Hematopoietic multipotent progenitor cell treated with erythropoietin and hydrocortisone succinate and interleukin-3 and kit ligand, for 4 days (in vitro differentiated cells): Measurements from ENCODE around the gene GOLGA8N.
A peak's percentile ranks its signal among the peaks of the same experiment; 100 is the strongest.
"Not testable (repeated sequence)": the region's sequence is repeated elsewhere in the genome, so short reads cannot be mapped to it uniquely, and the experiment has no call there.

Experiments
- DNase-seq: peaks from one replicate; pipeline ENCODE4 v3.0.0-alpha.2; 2015

The GOLGA8N gene

DNA sequence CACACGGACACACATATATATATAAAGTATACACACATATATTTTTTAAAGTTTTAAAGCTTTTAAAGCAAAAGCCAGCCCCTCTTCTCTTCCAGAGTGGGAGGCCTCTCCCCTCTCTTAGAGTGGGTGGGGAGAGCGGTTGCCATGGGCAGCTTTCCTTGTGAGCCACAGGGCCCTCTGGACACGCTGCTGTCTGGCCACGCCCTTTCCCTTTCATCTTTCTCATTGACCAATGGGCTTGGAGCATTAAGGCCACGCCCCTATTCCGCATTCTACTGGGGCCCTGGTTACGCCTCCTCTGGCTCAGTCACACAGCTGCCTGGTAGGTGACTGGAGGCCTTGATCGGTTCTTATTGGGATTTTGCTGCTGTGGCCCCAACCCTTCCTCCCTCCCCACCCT lies at the start of gene GOLGA8N:
GOLGA8N (plus strand) TSS at position 306 of the 400 bp plus-strand sequence.
- DNase-seq: not testable (repeated sequence)

DNA sequence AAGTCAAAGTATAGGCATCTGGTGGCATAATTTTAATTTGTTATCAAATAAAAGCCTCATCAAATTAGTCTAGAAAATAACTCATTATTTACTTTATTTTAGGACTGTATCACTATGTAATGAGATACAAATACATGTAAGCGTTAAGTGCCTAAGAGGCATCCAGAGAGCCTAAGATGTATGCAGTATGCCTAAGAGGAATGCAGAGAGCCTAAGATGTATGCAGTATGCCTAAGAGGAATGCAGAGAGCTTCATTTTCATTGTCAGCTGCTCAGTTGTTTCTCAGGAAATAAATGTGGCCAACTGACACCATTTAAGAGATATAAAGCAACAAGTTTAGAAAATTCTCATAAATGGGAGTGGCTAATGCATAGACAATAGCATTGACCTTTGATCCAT lies 49.8 kb upstream of the GOLGA8N start:
- not testable (repeated sequence) for DNase-seq

DNA sequence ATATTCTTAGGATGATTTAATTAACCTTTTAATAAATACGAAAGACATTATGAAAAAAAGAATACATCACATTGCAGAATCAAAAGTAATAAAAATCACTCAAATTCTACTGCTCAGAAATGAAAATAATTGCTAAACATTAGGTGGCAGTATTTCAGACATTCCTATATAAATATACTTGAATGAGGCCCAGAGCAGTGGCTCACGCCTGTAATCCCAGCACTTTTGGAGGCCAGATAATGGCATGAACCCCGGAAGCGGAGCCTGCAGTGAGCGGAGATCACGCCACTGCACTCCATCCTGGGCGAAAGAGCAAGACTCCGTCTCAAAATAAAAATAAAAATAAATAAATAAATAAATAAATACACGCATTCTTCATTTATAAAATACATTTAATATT lies 48.1 kb upstream of the GOLGA8N start:
- DNase-seq: not testable (repeated sequence)

DNA sequence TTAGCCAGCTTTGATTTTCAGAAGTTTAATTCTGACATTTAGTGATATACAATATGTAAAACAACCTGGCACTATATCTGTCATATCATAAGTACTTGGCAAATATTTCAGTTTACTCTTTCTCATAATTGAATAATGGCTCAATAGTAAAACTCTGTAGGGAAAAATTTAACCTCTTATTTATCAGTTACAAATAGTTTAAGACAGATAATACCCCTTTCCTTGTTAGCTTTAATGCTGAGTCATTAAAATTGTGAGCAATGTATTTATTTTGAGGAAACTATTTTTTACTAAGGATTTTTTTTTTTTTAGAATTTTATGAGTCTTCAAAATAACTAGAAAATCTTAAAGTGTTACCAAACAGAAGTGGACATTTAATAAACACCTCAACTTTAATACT lies 38.7 kb upstream of the GOLGA8N start:
- DNase-seq: peak; percentile 0

DNA sequence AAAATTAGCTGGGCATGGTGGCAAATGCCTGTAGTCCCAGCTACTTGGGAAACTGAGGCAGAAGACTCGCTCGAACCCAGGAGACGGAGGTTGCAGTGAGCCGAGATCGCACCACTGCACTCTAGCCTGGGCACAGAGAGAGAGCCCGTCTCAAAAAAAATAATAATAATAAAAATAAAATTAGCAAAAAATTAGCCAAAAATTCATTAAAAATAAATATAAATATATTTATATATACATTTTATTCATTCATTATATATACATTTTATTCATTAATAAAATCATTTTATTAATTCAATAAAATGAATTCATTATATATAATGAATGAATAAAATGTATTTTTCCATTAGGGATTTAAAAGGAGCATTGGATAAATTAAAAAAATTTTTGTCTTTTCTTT lies 31.1 kb upstream of the GOLGA8N start:
- not testable (repeated sequence) for DNase-seq

DNA sequence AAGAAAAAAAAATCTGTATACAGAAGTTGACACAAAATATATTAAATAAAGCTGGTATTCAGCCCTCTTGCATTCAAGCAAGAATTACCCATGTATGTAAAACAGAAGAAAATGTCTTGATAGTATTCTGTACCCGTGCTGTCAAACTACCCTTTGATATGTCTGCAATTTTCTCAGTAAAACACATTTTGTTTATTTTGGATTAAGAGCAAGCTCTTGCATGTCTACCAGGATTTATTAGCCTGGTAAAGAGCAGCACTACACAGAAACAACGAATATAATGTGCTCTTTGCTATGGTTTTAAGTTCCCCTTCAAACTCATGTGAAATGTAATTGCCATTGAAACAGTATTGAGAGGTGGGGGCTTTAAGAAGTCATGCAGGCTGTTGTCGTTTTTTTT lies 24.3 kb upstream of the GOLGA8N start:
- not testable (repeated sequence) for DNase-seq

DNA sequence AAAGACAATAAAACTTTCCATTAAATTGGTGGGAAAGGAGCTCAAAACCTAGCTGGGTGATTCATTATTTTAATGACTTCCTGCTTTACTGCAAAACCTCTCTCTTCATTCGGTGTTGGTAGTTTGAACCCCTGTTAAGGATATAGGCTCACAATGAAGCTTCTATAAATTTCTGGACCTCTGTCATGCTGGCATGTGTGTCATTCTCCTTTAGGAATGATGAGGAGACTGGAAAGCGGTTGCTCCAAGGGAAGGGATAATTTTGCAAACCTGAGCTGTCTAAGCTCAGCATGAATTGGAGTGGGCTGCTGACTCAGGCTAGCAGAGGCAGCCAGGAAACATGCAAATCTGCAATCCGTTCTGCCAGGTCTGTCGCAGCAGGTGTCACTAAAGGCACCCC lies 14.8 kb upstream of the GOLGA8N start:
- DNase-seq: not testable (repeated sequence)

DNA sequence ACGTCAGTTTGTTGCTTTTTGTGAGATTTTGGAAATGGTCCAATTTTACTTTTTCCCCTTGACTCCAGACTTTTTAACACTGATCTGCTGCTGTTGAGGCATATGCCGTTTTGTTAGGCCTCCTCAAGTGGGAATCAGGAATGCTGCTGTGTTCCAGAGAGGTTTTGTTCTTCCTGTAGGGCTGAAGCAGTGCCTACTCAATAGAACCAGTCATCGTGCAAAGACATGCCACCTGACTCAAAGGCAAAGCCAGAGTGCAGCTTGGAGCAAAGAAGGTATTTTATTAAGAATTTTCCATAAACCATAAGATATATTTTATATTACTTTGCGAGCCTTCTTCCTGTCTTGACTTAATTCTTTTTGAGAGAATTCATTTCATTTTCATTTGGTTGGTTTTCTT lies 7.4 kb upstream of the GOLGA8N start:
- not testable (repeated sequence) for DNase-seq

DNA sequence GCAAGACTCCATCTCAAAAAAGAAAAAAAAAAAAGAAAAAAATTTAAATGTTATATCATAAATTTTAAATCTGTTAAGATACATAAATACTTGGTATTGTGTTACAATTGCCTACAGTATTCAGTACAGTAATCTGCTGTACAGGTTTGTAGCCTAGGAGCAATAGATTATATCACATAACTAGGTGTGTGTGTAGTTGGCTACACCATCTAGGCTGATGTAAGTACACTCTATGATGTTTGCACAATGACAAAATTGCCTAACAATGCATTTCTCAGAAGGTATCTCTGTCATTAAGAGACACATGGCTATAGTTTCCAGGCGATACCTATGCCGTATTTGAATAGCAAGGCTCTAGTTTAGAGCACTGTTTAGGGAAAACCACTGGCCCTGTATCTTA lies 16.3 kb downstream of the GOLGA8N start:
- DNase-seq: not testable (repeated sequence)

DNA sequence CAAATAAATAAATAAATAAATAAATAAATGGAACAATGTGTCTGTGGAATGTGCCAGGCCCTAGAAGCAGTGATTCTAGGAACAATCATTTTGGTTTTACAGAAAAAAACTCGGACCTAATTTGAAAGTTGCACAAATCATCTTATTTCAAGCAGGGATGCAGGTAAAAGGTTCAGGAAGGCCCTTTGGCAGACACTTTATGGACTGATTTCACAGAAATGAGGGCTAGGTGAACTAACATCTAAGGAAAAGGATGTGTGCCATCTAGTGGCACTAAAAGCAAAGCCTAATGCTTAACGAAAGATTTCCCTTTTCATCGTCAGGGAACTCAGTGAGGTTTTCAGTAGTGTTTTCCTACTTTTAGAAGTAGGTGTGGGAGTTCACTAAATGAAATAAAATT lies 17.5 kb downstream of the GOLGA8N start:
- DNase-seq: peak; percentile 71

DNA sequence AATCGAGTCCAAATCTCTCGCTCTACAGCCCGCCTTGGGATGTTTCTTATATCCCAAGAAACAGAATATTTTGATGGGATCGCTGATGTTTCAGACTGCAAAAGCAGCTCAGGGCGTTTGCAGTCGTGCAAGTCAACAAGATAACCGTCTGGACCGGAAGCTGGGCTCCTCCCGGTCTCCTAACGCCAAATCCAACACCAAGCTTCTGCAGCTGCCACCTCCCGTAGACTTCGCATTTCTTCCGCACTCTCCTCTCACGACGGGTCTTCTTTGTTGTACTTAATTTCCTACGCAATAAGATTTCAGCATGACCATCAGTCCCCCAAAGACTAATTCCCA lies 21.4 kb downstream of the GOLGA8N start:
- not testable (repeated sequence) for DNase-seq

DNA sequence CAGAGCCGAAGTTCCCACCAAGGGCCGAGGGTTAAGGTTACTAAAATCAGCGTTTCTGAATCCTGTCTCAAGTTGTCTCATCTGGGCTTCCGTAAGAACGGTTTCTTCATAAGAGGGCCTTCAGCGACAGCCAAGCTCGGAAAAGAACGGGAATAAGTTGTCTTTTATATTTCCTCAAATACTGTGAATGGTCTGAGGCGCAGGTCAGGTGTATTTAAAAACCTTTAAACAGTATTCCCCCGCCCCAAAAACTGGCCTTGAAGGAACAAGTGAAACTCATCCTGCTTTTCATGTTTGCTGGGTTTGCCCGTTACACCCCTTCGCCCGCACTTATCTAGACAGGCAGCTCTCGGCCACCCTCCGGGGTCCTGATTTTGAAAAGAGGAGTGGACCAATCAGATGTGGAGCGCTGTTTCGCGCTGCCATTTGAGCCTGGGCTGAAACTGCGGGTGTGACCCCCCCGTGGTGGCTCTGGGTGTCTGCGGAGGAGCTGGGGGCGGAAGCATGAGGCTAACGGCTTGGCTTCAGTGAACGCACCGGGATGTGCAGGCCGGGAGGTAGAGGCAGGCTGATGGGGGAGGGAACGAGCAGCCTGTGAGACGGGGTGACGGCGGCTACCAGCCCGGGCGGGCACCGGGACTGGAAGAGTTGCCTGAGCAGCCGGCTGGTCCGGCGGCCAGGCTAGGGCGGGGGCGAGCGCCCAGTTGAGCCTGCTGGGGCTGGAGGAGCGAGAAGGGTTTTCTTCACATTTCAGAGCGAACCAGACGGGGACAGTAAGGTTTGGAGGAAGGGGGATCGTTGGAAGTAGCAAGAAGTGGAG lies 22.0 kb downstream of the GOLGA8N start, which contains the start of gene ARHGAP11A:
ARHGAP11A (plus strand) TSS at position 454 of the 820 bp plus-strand sequence. CDS start 708 bp downstream, outside the sequence.
- DNase-seq: peak; percentile 97

DNA sequence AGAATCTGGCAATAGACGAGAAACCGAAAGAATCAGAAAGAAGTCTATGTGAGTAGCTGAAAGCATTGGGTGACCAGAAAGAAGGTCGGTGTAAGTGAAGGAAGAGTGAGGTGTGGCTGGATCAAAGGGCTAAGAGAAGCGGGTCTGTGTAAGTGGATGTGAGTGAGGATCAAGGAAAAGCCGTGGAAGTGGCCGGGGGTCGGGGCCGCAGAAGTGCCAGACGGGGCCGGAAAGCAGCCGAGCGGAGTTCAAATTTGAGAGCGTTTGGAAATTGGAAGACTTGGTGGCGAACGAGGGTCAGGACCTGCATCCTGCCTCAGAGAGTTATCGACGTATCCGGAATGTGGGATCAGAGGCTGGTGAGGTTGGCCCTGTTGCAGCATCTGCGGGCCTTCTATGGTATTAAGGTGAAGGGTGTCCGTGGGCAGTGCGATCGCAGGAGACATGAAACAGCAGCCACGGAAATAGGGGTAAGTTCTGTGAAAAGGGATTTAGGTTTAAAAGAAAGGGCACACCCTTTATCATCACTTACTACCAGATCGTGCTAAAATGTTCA lies 22.7 kb downstream of the GOLGA8N start:
- DNase-seq: peak; percentile 25

DNA sequence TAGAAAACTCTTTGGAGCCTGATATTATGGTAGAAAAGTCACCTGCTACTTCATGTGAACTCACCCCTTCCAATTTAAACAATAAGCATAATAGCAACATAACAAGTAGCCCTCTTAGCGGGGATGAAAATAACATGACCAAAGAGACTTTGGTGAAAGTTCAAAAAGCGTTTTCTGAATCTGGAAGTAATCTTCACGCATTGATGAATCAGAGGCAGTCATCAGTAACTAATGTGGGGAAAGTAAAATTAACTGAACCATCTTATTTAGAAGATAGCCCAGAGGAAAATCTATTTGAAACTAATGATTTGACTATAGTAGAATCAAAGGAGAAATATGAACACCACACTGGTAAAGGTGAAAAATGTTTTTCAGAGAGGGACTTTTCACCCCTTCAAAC lies 43.2 kb downstream of the GOLGA8N start:
- no peak for DNase-seq

DNA sequence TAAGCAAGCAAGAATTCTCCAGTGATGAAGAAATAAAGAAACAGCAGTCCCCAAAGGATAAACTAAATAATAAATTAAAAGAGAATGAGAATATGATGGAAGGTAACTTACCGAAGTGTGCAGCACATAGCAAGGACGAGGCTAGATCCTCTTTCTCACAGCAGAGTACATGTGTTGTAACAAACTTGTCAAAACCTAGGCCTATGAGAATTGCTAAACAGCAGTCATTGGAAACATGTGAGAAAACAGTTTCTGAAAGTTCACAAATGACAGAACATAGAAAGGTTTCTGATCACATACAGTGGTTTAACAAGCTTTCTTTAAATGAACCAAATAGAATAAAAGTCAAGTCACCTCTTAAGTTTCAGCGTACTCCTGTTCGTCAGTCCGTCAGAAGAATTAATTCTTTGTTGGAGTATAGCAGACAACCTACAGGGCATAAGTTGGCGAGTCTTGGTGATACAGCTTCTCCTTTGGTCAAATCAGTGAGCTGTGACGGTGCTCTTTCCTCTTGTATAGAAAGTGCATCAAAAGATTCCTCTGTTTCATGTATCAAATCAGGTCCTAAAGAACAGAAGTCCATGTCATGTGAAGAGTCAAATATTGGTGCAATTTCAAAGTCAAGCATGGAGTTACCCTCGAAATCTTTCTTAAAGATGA lies 43.8 kb downstream of the GOLGA8N start:
- no peak for DNase-seq

DNA sequence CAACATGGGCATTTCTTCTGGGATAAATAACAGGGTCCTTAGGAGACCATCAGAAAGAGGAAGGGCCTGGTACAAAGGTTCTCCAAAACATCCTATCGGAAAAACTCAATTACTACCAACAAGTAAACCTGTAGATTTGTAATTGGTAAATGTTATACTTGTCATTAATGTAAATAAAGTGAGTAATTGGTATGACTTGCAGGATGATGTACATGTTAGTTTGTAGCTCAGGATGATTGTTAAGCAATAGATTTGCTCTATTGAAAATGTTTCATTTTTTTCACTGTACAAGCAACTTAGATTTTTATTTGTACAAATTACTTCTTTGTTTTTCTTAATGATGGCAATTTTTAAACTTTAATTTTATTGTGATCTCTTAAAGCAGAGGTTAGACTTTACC lies 44.4 kb downstream of the GOLGA8N start:
- no peak for DNase-seq

DNA sequence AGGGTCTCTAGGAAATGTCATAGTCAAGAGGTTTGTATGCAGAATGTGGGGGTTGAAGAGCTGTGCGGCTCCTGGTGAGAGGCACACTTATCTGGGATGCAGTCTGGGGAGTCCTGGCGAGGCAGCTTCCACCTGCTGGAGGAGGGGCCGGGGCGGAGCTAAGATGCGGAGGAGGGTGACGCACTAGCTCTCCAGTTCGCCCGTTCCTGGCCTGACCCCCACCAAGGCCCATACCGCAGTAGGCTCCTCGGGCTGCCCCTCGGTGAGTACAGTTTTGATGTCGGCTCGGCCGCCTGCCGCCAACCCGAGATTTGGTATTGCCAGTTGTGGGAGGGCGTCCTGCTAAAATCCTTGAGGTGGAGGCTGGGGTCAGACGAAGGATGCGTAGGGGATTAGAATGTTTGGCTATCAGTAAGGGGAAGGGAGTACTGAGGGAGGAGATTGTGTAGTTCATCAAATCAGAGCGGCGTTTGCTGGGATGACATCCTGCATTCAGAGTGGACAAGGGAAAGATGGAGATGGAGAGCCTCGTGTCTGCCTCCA lies 48.3 kb downstream of the GOLGA8N start, which contains the start of gene SCG5:
SCG5 (plus strand) TSS at position 194 of the 543 bp plus-strand sequence. CDS start 1,883 bp downstream, outside the sequence.
- peak; percentile 38 for DNase-seq

DNA sequence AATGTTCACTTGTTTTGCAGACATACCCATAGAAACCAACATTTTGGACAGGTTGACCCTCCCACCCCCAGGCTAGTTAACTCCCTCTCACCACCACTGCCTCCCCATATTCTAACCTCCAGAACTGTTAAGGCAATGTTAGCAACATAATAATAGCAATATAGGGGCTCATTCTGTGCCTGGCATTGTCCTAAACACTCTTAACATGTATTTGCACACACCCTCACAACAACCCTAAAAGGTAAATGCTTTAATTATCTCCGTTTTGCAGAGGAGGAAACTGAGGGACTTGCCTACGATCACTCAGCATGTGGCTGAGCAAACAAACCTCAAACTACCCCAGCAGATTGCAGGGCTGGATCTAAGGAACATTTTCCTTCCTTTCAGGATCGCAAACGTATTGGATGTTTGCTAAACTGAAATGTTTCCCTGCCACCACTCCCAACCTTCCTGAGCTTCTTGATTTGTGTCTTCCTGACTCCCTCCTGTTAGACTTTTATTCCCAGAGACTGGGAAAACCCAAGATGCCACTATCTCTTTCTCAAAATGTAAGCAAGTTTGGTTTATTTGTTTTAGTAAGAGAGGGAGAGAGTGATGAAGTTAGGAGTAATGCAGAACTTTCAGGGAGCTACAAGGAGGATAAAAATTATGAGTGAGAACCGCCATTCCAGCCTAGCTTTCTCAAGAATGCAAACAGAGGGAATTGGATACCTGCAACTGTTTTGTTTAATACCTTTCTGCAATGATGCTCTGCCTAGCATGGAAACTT lies 49.6 kb downstream of the GOLGA8N start:
- DNase-seq: no peak

DNA sequence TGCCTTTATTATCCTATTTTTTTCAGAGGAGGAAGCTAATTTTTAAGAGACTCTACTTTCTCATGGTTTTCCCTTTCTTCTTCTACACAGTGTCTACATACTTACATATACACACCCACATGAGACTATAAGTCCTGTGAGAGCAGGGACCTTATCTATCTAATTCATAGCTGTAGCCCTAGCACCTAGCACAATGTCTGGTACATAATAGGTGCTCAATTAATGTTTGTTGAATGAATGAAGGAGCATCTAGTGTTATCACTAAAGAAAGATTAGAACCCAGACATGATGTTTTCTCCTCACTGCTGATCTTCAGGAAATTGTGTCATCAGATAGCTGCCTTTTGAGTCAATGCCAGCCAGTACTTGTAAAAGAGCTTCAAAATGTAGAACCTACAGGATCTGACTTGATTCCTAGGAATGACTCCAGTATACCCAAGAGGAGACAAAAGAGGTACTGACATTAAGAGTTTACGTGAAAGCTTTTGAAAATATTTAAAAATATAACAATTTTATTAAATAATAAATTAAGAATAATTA lies 50.7 kb downstream of the GOLGA8N start:
- no peak for DNase-seq

DNA sequence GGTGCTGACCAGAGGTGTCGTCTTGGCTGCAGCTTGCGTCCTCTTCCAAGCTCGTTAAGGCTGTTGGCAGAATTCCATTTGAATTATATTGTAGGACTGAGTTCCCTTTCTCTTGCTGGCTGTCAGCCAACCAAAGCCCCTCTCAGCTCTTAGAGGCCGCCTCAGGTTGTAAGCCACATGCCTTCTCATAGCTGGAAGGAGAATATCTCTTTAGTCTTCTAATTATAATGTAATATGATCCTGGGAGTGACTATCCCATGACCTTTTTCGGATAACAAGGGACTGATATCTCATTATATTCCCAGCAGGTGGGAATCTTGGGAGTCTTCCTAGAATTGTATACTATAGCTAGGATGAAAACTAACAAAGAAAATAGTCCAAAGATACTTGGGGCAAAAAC lies 53.0 kb downstream of the GOLGA8N start:
- DNase-seq: no peak

DNA sequence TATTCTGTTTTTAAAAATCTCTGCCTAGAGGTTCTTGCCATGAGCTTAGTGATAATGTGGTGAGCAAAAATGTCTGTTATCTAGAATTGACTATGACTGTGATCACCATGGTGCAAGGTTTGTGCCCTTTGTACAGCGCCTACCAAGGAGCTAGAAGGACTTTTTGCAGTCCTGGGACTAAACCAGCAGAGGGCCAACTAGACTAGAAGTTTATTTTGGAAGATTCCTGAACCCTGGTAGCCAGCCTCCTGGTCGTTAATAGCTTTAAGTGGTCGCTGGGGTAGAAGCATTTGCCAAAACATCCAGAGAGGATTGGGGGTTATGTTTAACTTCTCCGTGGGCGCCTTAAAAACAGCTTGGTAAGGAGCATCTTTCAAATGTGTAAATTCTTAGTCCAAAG lies 56.1 kb downstream of the GOLGA8N start:
- peak; percentile 58 for DNase-seq

DNA sequence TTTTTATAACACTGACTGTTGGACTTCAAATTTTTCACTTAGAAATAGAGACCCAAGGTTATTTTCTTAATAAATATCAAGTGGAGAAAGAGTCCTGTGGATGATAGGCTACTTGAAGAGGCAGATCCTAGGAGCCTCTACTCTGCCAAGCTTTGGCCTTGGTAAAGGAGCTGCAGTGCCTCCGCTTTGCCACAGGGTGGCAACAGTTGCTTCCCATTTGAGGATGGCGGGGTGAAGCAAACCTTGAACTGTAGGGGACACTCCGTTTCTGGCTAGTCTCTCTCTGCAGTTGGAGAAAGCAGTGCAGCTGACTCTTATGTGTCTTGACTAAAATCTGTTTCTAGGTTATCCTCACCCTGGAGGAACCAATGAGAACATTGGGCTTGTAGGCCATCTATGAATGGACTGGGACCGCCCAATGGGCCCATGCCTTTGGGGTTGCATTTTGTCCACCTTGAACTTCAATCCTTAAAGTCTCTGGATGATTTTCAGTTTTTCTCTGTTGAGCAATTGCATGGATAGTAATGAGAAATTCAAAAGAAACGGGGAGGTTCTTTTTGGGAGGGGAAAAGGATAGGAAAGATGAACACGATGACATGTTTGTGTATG lies 58.1 kb downstream of the GOLGA8N start:
- DNase-seq: peak; percentile 85
